Measurements from ENCODE around the gene SEMA3A.

GRCh38 chr7:84076219-84076618 lies 118.4 kb downstream of the SEMA3A start:
- no peak for TF ChIP-seq CTCF (IDR thresholded peaks at IDR 0.05; ENCODE audit: low read depth, low read length, missing input control)
- no peak for TF ChIP-seq RAD21 (IDR thresholded peaks at IDR 0.05)
- no peak for TF ChIP-seq MAX (IDR thresholded peaks at IDR 0.05)
- no peak for TF ChIP-seq REST (IDR thresholded peaks at IDR 0.05)
- no peak for TF ChIP-seq TAF1 (conservative IDR thresholded peaks at IDR 0.05)
- no peak for TF ChIP-seq HNF4A (conservative IDR thresholded peaks at IDR 0.05)

All from liver (tissue), 3 donors.